ENCODE measurements around the gene KRTDAP.

DNA sequence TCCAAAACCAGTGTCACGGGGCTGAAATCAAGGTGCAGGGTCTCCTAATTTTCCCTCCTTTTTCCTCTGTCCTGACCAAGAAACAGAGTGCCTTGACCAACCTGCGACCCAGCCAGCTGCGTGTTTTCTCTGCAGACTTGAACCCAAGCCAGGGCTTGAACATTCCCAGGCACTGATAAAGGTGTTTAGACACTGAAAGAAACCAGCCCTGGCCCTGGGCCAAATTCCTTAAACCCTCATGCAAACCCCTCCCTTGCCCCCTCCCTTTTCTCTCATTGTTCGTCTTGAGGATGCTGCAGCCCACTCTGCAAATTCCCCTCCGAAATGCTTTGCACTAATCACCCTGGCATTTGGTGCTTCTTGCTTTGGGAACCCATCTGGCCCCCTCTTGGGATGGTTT is 51.7 kb downstream of the KRTDAP start:
- TF ChIP-seq, protein P1, sequence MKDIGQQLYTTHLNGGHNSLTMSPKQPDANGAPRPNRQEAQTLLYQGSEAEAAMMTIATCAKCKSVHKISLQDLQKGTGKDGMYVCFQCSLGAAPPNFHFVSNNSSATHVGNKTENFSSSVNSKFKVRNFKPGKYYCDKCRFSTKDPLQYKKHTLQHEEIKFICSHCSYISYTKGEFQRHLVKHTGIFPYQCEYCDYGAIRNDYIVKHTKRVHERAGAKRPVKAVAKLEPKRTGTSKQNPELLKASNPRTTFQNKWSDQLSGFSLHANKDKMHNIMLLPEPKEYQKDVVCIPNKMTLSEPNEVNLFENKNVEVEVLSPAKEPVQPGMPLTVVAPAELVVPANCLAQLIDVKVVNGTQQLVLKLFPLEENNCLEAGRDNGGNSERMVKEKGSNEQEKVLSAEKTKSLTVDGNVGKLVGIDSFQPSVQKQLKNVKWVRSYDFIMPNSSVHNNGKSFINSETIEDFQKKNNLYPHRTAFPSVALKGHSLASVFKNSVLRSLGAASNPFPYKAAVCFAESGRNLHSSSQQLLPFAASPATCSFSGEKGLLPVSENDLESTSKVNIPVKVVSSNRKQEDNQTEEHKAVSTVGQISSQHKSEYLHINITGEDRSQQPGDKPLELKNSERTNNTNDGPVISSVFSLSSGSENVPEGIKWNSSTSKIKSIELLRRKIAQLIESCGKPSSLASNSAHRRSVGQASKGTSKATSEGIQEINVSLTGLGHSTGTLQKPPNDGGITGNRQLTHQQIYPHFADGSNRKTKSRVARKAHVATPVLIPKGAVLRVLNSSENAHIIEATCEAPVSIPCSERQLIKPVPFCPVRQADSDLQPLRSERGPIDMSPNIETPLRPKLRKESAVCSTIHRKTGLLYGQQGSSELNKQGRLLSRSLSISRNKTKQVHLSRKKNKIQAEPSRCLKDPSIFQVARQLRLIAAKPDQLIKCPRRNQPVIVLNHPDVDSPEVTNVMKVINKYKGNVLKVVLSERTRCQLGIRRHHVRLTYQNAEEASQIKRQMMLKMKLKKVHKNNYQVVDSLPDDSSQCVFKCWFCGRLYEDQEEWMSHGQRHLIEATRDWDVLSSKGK (CRISPR knock-in tag; IDR thresholded peaks at IDR 0.05) = no peak
- TF ChIP-seq CBX2 (IDR thresholded peaks at IDR 0.05; ENCODE audit: insufficient read depth, low read length, poor library complexity, severe bottlenecking) = no peak
- TF ChIP-seq U2AF2 (optimal IDR thresholded peaks at IDR 0.05; ENCODE audit: low read depth, low read length) = no peak
- TF ChIP-seq, protein P2, sequence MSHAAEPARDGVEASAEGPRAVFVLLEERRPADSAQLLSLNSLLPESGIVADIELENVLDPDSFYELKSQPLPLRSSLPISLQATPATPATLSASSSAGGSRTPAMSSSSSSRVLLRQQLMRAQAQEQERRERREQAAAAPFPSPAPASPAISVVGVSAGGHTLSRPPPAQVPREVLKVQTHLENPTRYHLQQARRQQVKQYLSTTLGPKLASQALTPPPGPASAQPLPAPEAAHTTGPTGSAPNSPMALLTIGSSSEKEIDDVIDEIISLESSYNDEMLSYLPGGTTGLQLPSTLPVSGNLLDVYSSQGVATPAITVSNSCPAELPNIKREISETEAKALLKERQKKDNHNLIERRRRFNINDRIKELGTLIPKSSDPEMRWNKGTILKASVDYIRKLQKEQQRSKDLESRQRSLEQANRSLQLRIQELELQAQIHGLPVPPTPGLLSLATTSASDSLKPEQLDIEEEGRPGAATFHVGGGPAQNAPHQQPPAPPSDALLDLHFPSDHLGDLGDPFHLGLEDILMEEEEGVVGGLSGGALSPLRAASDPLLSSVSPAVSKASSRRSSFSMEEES (CRISPR knock-in tag; IDR thresholded peaks at IDR 0.05) = no peak
- TF ChIP-seq NR2C1 (IDR thresholded peaks at IDR 0.05) = no peak
- TF ChIP-seq NR2C1 (tag; IDR thresholded peaks at IDR 0.05) = no peak
- no peak for TF ChIP-seq SRF (CRISPR knock-in tag; IDR thresholded peaks at IDR 0.05)
- TF ChIP-seq, protein P3, sequence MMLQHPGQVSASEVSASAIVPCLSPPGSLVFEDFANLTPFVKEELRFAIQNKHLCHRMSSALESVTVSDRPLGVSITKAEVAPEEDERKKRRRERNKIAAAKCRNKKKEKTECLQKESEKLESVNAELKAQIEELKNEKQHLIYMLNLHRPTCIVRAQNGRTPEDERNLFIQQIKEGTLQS (IDR thresholded peaks at IDR 0.05) = no peak
- TF ChIP-seq, protein P3 (CRISPR knock-in tag; conservative IDR thresholded peaks at IDR 0.05) = no peak
- TF ChIP-seq PHF20 (IDR thresholded peaks at IDR 0.05; ENCODE audit: partially characterized antibody) = no peak
- TF ChIP-seq, protein P4, sequence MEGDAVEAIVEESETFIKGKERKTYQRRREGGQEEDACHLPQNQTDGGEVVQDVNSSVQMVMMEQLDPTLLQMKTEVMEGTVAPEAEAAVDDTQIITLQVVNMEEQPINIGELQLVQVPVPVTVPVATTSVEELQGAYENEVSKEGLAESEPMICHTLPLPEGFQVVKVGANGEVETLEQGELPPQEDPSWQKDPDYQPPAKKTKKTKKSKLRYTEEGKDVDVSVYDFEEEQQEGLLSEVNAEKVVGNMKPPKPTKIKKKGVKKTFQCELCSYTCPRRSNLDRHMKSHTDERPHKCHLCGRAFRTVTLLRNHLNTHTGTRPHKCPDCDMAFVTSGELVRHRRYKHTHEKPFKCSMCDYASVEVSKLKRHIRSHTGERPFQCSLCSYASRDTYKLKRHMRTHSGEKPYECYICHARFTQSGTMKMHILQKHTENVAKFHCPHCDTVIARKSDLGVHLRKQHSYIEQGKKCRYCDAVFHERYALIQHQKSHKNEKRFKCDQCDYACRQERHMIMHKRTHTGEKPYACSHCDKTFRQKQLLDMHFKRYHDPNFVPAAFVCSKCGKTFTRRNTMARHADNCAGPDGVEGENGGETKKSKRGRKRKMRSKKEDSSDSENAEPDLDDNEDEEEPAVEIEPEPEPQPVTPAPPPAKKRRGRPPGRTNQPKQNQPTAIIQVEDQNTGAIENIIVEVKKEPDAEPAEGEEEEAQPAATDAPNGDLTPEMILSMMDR (IDR thresholded peaks at IDR 0.05 in 2 of 3, conservative IDR thresholded peaks at IDR 0.05 in 1 of 3; ENCODE audit: insufficient read depth in 2 of 3, low read depth in 1 of 3, low read length in 3 of 3) = no peak
- TF ChIP-seq NFIC (IDR thresholded peaks at IDR 0.05) = peak; percentile 93
- TF ChIP-seq CBX8 (IDR thresholded peaks at IDR 0.05; ENCODE audit: borderline replicate concordance, extremely low read depth, low read depth, low read length, poor library complexity, severe bottlenecking) = no peak
- no peak for TF ChIP-seq TEAD4 (IDR thresholded peaks at IDR 0.05; ENCODE audit: low read length)
- TF ChIP-seq TEAD4 (CRISPR knock-in tag; IDR thresholded peaks at IDR 0.05; ENCODE audit: borderline replicate concordance) = no peak
- no peak for TF ChIP-seq NFRKB (IDR thresholded peaks at IDR 0.05; ENCODE audit: low read depth)
- TF ChIP-seq NCOA4 (IDR thresholded peaks at IDR 0.05; ENCODE audit: partially characterized antibody) = no peak

Data from K562 (cell line).